GM19467 (cell line): ENCODE measurements around the gene TWF2.
"Not testable (repeated sequence)": the region's sequence is repeated elsewhere in the genome, so short reads cannot be mapped to it uniquely, and the experiment has no call there.

ENCODE experiments used
- ATAC-seq: cut with Tn5 transposase; IDR thresholded peaks from one replicate; pipeline ENCODE4 v1.9.1; 2021; ENCODE audit warnings: mild to moderate bottlenecking, moderate library complexity; ENCODE audit not compliant: unreplicated experiment

Gene TWF2

DNA sequence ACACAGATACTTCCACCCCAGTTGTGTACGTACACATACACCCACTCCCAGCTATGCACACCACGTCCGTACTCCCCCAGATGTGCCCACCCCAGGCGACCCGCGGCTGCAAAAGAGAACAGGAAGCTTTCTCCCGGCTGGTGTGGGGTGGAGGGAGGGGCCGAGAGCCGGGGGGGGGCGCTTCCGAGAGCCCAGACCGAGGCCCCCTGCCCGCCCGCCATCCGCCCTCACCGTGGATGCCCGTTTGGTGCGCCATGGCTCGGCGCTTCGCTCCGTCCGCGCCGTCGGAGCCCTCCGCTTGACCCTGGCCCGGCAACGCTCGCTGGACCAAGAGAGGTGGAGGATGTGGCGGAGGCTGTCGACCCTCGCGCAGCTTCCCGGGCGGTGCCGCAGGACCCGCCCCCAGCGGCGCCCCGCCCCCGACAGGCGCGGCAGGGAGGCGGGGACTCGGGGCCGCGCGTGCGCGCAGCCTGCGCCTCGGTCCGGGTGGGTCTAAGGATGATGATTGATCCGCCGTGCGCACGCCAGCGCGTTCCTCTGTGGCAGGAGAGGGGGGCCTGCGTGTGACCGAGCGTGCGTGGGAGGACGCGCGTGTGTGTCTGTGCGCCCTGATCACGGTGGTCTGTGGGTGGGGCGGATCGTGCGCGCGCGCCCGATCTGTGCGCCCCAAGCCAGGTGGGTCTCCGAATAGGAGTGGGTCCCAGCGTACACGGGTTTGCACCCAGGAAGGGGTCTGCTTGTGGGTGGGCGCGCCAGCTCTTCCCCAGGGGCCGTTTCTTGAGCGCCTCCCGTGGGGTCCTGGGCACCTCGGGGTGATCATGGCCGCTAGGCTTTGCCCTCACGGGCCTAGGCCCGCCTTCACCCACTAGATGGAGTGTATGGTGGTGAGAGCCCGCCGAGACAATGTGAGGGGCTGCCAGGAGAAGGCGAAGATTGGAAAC lies at the start of gene TWF2:
Gene TWF2, minus strand, starts transcription at position 398 of the 941 bp plus-strand sequence. Its CDS starts 142 bp downstream, at position 256.
- peak; percentile 62 for ATAC-seq

- no peak for ATAC-seq
Measured at GRCh38 chr3:52288674-52289073, 49.7 kb upstream of the TWF2 start.

GRCh38 chr3:52286777-52287110 lies 47.8 kb upstream of the TWF2 start:
- ATAC-seq: no peak

DNA sequence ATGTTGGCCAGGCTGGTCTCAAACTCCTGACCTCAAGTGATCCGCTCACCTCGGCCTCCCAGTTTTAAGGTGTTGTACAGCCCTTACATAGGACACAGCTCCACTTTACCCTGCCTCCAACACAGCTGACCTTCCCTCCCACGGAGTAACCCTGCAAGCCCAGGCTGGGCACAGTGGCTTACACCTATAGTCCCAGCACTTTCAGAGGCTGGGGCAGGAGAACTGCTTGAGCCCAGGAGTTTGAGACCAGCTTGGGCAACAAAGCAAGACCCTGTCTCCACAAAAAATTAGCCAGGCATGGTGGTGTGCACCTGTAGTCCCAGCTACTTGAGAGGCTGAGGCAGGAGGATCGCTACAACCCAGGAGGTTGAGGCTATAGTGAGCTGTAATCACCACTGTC lies 45.1 kb upstream of the TWF2 start:
- not testable (repeated sequence) for ATAC-seq

DNA sequence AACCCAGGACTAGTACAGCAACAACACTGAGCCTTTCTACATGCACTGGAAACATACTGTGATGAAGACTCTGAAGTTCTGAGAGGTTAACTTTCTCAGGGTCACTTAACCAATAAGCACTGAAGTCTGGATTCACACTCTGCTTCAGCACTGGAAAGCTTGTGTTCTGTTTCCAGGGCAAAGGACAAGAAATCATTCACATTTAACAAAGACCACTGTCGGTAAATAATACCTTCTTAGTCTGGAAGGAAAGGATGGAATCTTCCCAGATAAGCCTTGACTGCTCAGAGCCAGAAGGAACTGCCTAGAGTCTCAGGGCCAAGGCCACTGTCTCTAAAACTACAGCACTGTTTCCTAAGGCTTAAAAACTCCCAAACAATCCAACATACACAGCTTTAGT lies 44.3 kb upstream of the TWF2 start:
- ATAC-seq: no peak

GRCh38 chr3:52281981-52282801 lies 43.2 kb upstream of the TWF2 start:
- ATAC-seq: no peak

GRCh38 chr3:52280050-52280461 lies 41.1 kb upstream of the TWF2 start:
- ATAC-seq: no peak

DNA sequence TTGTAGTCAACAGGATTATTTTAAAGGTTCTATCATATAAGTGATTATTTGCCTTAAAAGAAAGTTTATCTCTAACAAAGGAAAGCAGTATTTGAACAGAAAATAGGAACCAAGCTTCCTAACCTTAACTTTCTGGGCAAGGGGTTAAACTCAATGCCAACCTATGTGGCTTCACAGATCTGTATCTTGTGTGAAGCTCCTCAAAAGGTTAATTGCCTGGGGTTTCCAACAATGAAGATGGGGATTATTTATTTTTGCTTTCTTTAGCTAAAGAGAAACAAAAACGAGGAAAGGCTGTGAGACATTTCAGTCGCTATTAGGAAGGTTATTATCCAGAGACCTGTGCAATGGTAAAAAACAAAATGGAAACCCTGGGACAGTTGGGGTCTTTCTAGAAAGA lies 40.6 kb upstream of the TWF2 start:
- no peak for ATAC-seq

GRCh38 chr3:52278510-52279069 lies 39.6 kb upstream of the TWF2 start, which contains the start of gene WDR82:
Gene WDR82 (minus strand): TSS chr3:52278649. CDS start chr3:52278361, 288 bp downstream.
- ATAC-seq: peak; percentile 79

DNA sequence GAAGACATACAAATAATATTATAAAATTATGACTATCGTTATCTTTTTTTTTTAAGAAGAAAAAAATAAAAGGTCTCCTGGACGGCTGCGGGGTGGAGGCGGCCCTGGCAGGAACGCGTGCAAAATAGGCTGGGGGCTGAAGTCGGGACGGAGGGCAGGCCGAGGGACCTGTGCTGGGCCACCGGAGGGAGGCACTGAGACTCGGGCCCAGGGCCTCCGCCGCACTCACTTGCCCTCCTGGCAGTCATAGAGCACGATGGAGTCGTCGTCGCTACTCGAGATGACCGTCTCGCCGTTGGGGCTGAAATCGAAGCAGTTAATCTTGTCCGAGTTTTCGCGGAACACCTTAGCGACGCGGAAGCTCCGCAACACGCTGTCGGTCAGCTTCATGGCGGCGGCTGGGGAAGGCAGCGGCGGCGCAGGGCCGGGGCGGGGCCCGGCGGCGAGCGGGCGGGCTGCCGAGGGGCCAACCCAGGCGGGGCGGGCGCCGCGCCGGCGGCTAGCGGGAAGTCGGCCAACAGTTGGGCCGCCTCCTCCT lies 39.1 kb upstream of the TWF2 start:
- peak; percentile 52 for ATAC-seq

- ATAC-seq: no peak
Measured at GRCh38 chr3:52277071-52277964, 38.4 kb upstream of the TWF2 start.

DNA sequence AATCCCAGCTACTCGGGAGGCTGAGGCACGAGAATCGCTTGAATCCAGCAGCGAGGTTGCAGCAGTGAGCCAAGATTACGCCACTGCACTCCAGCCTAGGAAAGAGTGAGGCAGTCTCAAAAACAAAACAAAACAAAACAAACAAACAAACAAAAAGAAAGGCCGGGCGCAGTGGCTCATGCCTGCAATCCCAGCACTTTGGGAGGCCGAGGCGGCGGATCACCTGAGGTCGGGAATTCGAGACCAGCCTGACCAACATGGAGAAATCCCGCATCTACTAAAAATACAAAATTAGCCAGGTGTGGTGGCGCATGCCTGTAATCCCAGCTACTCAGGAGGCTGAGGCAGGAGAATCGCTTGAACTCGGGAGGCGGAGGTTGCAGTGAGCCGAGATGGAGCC lies 35.8 kb upstream of the TWF2 start:
- not testable (repeated sequence) for ATAC-seq

DNA sequence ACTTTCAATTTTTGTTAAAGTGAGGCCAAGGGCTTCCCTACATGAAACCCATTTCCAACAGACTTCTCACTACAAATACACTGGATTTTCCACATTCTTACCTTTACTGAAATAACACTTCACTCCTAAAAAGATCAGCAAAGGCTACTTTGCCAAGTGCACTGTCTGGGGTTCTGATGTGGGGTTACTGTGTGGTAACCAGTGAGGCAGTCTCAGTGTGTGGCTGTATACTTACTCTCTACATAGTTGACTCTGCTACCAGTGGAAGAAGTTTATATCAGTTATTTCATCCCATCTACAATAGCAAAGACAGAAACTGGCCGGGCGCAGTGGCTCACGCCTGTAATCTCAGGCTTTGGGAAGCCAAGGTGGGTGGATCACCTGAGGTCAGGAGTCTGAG lies 33.9 kb upstream of the TWF2 start:
- no peak for ATAC-seq

DNA sequence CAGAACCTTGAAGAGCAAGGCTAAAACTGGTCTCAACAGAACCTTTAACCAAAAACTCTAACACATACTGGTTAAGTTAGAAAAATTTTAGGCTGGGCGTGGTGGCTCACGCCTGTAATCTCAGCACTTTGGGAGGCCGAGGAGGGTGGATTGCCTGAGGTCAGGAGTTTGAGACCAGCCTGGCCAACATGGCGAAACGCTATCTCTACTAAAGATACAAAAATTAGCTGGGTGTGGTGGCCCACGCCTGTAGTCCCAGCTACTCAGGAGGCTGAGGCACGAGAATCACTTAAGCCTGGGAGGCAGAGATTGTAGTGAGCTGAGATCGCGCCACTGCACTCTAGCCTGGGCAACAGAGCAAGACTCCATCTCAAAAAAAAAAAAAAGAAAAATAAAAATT lies 33.2 kb upstream of the TWF2 start:
- not testable (repeated sequence) for ATAC-seq

- ATAC-seq: no peak
Measured at GRCh38 chr3:52270252-52270754, 31.3 kb upstream of the TWF2 start.

DNA sequence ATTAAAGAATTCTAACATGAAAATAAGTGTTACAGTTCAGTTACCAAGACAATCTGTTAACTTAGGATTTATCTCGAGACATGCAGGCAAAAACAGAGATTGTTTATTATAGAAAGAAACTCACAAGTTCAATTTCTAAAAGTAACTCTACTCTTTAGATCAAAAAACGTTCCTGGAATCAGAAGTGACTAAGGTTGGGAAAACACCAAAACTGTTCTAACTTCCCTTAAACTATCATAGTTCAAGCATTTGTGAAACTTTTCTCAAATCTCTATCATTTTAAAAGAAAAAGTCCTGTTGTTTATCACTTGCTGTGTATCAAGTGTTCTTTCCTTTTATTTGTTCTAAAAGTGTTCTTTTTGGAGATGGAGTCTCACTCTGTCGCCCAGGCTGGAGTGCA lies 30.8 kb upstream of the TWF2 start:
- ATAC-seq: no peak

DNA sequence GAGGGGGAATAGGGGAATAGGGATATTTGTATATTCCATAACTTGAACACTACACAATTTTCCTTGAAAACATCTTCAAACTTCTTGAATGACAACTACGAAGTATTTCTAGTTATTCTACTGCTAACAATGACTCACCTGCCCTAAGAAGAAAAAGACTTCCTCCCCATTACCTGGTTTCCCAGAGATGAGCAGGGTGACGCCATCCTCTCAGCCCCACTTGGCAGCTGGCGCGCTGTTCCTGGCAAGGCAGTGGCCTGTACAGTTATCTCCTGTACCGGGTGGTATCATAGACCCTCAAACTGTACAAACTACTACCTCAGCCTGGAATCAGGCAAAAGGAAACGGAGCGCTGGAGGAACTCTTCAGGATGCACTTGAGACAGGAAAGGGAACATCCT lies 29.1 kb upstream of the TWF2 start:
- ATAC-seq: no peak

DNA sequence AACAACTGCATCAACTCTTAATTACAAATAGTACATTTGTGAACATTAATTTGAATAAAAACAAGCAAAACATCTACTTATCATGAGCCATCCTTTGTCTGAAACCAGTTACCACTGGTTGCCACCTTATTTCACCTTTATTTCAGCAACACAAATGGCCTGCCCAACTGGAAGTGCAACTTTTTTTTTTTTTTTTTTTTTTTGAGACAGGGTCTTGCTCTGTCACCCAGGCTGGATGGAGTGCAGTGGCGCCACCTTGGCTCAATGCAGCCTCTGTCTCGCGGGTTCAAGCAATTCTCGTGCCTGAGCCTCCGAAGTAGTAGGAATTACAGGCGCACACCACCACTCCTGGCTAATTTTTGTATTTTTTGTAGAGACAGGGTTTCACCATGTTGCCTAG lies 26.4 kb upstream of the TWF2 start:
- no peak for ATAC-seq

- no peak for ATAC-seq
Measured at GRCh38 chr3:52262447-52262846, 23.5 kb upstream of the TWF2 start.

DNA sequence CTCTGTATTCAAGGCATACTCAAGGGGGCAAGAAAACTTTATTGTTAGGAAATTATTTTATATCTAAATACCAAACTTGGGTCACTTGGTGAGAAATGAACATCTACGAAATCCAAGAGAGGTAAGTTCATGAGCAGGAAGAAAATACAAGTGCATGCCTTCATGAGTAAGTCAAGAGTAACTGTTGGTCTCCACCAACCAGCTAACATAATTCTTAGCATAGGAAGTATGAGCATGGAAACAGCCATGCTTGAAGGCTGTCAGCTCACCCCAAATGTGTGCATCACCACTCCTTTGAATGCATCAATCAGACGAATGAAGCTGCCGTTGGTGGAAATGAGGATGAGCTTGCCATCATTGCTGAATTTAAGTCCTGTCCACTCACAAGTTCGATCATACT lies 20.5 kb upstream of the TWF2 start:
- ATAC-seq: no peak
